Heart right ventricle (tissue), 16 donors: ENCODE data around the gene MICA. TPM values are rescaled to one million over a fixed set of nuclear protein-coding genes. Genes with fewer than 3 reads are reported as not detected.
"Not testable (repeated sequence)": the region's sequence is repeated elsewhere in the genome, so short reads cannot be mapped to it uniquely, and the experiment has no call there.

ENCODE experiments used
- ATAC-seq, 8 donors: fragments of 200-7000 bp; cut with Tn5 transposase; one replicate each; pipeline ENCODE4 v1.9.1; 2020; ENCODE audit warnings: mild to moderate bottlenecking in 8 of 8, moderate library complexity in 8 of 8, moderate number of reproducible peaks in 1 of 8
- DNase-seq, 2 donors: peaks; one replicate each; pipeline ENCODE4 v3.0.0-alpha.2; 2020
- H3K27ac ChIP-seq, 10 donors: fragments of 200-600 bp; sonication (generic) in 2 of 10; one replicate each; pipeline versions ENCODE4 v1.5.0 to v1.8.0; 2020 to 2022; ENCODE audit warnings: mild to moderate bottlenecking in 3 of 10
- H3K27me3 ChIP-seq, 7 donors: fragments of 200-600 bp; one replicate each; pipeline ENCODE4 v1.8.0; 2021 to 2022; ENCODE audit warnings: mild to moderate bottlenecking in 2 of 7
- H3K36me3 ChIP-seq, 9 donors: fragments of 200-600 bp; sonication (generic) in 1 of 9; one replicate each; pipeline versions ENCODE4 v1.5.0 to v1.8.0; 2020 to 2022; ENCODE audit warnings: mild to moderate bottlenecking in 2 of 9
- H3K4me1 ChIP-seq, 9 donors: fragments of 200-600 bp; sonication (generic) in 1 of 9; one replicate each; pipeline versions ENCODE4 v1.5.0 to v1.8.0; 2020 to 2022; ENCODE audit warnings: mild to moderate bottlenecking in 4 of 9
- H3K4me3 ChIP-seq, 10 donors: fragments of 200-600 bp; sonication (generic) in 2 of 10; one replicate each; pipeline versions ENCODE4 v1.5.0 to v1.8.0; 2020 to 2022; ENCODE audit warnings: mild to moderate bottlenecking in 7 of 10, moderate library complexity in 2 of 10
- H3K9me3 ChIP-seq, 11 donors: fragments of 200-600 bp in 10 of 11; sonication (generic) in 2 of 11; one replicate each; pipeline versions ENCODE4 v1.5.0 to v1.8.0; 2013 to 2022; ENCODE audit warnings: mild to moderate bottlenecking in 2 of 11, control low read depth in 1 of 11, moderate library complexity in 1 of 11
- WGBS, 2 donors: extraction: QIAGEN DNeasy Blood & Tissue Kit; methylation state at CpG; one replicate each; pipeline ENCODE4 v1.1.7; 2013; ENCODE audit warnings: inconsistent platforms in 1 of 2; 5-methylcytosine and 5-hydroxymethylcytosine counted together
- intact Hi-C, 10 donors: fragments of 100-400 bp; cut with DNase I; formaldehyde crosslinking; loops; one replicate each; pipeline versions ENCODE4 v1.11.1 to v1.14.2; 2022
- polyA plus RNA-seq, 2 donors: library from polyadenylated mRNA; stranded (reverse); fragments of 200-250 nt; gene quantifications; one replicate each; pipeline ENCODE4 v1.2.3, GENCODE V29; 2013
- total RNA-seq, 10 donors: library from RNA; stranded (reverse); fragmentation: NEBNext Ultra II Directional in 3 of 10; extraction: Animal tissue kit (Norgen Biotek cat#: 25700) in 3 of 10; gene quantifications; one replicate each; pipeline versions ENCODE4 v1.2.1 to v1.2.4, GENCODE V29; 2021 to 2023
- TF ChIP-seq, protein P1 (sequence below), 9 donors: fragments of 200-600 bp; sonication (generic) in 2 of 9; IDR thresholded peaks; one replicate each; pipeline versions ENCODE4 v1.5.0 to v1.8.0; 2021 to 2022; ENCODE audit warnings: antibody characterized with exemption in 9 of 9, mild to moderate bottlenecking in 5 of 9, moderate library complexity in 1 of 9
- donor health status: Arrhythmogenic right ventricular cardiomyopathy.
- donor health status: ischemic (EF 13 %, LVEDD 7.1; RV severe dilation, severe dysfunction).
- donor health status: healthy with polysubstance abuse.
- donor health status: DM: no; HTN: yes; CAD: no.
- donor health status: DM: no; HTN: no; CAD: no.
- donor health status: ischemic (EF 25% LVEDD 6.9; RV normal size, moderate dysfunction).
- donor health status: ischemic (EF 25% LVEDD 5.7; RV mildly dilated, moderate dysfunction).
- donor health status: healthy.
- donor health status: DM: yes; HTN: yes; CAD: no.
- donor health status: Ischemic cardiomyopathy.
- donor health status: ischemic (EF 35%, LVEDD 5.7; RV mildly dilated, moderate dysfunction).
- donor health status: nonischemic (EF 11% LVEDD 7.7; RV severe dilation, severe dysfunction).
- donor health status: DM: yes; HTN: yes; CAD: no.
- donor health status: PGD.
- donor health status: ischemic (EF 29% LVEDD 5.4; RV normal size, mild dysfunction).
- donor health status: nonischemic (EF 23%, LVEDD 6.1; RV moderate dilation, normal function).

MICA gene
- total and polyA plus RNA-seq, 12 donors, result 3.2 to 36.0 (median 9.1) TPM

DNA sequence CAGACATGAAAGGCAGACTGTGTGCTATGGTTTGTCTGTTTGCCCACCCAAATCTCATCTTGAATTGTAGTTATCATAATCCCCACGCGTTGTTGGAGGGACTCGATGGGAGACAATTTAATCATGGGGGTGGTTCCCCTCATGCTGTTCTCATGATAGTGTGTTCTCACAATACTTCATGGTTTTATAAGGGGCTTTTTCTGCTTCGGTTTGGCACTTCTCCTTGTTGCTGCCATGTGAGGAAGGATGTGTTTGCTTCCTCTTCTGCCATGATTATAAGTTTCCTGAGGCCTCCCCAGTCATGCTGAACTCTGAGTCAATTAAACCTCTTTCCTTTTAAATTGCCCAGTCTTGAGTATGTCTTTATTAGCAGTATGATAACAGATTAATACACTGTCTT, 47.4 kb downstream of the MICA start:
- no peak overlapping the region for H3K27ac ChIP-seq
- H3K4me3 ChIP-seq, result no peak overlapping the region
- peaks cover 0 to 14% (median 0%) of the 10 kb centered on the region in 7 donors for H3K27me3 ChIP-seq
- H3K4me1 ChIP-seq, result no peaks in the 10 kb centered on the region
- H3K36me3 ChIP-seq, result no peaks in the 10 kb centered on the region
- 53 to 62% methylated on average over 4 of the region's 4 CpGs for WGBS, 2 donors
- TF ChIP-seq, protein P1, sequence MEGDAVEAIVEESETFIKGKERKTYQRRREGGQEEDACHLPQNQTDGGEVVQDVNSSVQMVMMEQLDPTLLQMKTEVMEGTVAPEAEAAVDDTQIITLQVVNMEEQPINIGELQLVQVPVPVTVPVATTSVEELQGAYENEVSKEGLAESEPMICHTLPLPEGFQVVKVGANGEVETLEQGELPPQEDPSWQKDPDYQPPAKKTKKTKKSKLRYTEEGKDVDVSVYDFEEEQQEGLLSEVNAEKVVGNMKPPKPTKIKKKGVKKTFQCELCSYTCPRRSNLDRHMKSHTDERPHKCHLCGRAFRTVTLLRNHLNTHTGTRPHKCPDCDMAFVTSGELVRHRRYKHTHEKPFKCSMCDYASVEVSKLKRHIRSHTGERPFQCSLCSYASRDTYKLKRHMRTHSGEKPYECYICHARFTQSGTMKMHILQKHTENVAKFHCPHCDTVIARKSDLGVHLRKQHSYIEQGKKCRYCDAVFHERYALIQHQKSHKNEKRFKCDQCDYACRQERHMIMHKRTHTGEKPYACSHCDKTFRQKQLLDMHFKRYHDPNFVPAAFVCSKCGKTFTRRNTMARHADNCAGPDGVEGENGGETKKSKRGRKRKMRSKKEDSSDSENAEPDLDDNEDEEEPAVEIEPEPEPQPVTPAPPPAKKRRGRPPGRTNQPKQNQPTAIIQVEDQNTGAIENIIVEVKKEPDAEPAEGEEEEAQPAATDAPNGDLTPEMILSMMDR (IDR thresholded peaks at IDR 0.05), result no peak
- DNase-seq, result no peak
- intact Hi-C loops, result no loop called here
- H3K9me3 ChIP-seq, result peaks cover 0 to 22% (median 6%) of the 10 kb centered on the region in 11 donors
- ATAC-seq, result no peak

DNA sequence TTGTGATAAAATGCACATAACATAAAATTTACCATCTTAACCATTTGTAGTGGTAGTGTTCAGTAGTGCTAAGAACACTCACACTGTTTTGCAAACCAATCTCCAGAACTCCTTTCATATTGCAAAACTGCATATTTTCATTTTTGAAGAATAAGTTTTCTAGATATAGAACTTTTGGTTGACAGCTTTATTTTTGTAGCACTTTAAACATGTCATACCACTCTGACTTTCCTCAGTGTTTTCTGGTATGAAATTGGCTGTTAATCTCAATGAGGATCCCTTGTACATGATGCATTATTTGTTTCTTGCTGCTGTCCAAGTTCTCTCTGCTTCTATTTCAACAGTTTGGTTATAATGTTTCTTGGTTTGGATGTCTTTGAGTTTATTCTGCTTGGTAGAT, 49.5 kb downstream of the MICA start:
- Histone ChIP-seq H3K27me3 (peaks cover 0 to 10% (median 0%) of the 10 kb centered on the region in 7 donors), H3K27ac (no peak overlapping the region), H3K36me3 (no peaks in the 10 kb centered on the region), H3K4me1 (no peaks in the 10 kb centered on the region), H3K9me3 (peaks cover 0 to 22% (median 6%) of the 10 kb centered on the region in 11 donors), H3K4me3 (no peak overlapping the region)
- TF ChIP-seq, protein P1 (IDR thresholded peaks at IDR 0.05), result no peak
- intact Hi-C loops, result no loop called here
- ATAC-seq (no peak), DNase-seq (no peak)

DNA sequence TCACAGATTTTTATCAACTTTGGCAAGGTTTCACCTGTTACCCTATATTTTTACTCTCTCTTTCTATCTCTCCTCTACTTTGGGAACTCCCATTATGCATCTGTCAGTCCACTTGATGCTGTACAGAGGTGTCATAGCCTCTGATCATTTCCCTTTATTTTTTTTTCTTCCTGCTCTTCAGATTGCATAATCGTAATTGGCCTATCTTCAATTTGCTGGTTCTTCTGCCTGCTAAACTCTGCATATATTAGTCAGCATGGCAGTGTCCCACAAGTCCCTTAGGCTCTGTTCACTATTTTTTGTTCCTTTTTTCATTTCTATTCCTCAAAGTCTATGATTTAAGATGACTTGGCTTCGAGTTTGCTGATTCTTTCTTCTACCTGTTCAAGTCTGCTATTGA, 49.9 kb downstream of the MICA start:
- H3K4me3 ChIP-seq, result no peak overlapping the region
- DNase-seq (no peak), ATAC-seq (no peak)
- H3K9me3 ChIP-seq, result peaks cover 0 to 22% (median 6%) of the 10 kb centered on the region in 11 donors
- 72 to 85% methylated on average over 2 of the region's 2 CpGs for WGBS, 2 donors
- H3K4me1 ChIP-seq, result no peaks in the 10 kb centered on the region
- TF ChIP-seq, protein P1 (IDR thresholded peaks at IDR 0.05), result no peak
- no peaks in the 10 kb centered on the region for H3K36me3 ChIP-seq
- H3K27me3 ChIP-seq, result peaks cover 0 to 10% (median 0%) of the 10 kb centered on the region in 7 donors
- H3K27ac ChIP-seq, result no peak overlapping the region
- intact Hi-C loops, result no loop called here

DNA sequence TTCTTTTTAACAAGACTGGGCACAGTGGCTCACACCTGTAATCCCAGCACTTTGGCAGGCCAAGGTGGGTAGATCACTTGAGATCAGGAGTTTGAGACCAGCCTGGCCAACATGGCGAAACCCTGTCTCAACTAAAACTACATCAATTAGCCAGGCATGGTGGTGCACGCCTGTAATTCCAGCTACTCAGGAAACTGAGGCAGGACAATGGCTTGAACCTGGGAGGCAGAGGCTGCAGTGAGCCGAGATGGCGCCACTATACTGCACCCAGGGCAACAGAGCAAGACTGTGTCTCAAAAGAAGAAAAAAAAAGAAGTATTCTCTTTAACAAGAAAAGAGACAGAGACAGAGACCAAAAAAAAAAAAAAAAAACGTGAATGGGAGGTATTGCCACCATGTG, 56.5 kb downstream of the MICA start:
- H3K27ac ChIP-seq, H3K36me3 ChIP-seq, ATAC-seq, H3K4me3 ChIP-seq, intact Hi-C loops, H3K27me3 ChIP-seq, DNase-seq, H3K9me3 ChIP-seq: not testable (repeated sequence)
- peaks cover 0 to 33% (median 11%) of the 10 kb centered on the region in 9 donors for H3K4me1 ChIP-seq
- 88 to 91% methylated on average over 5 of the region's 5 CpGs for WGBS, 2 donors

DNA sequence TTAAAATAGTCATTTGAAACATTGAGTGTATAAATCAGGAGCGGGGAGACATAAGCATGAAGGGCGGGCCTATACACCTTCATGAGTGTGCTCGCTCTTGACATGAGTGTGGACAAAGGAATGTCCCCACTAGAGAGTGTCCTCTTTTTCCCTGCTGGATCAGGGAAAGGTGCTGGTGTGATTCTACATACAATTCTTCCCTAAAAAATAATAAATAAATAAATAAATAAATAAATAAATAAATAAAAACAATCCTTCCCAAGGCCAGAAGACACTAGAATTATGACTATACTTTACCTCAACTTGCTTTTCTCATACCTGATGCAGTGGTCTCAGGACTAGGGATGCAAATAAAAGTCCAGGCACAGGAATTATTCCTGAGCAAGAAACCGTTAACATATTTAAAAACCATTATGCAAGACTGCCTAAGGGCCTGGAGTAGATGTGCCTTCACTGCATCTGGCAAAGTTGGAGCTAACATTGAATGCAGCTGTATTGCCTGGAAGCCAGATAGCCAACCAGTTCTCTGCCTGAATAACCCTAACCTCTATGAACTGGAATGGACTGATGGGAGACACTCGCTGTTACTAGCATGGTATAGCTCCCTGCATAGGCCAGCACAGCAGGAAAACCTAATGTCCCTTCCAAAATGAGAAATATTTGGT, 57.1 kb downstream of the MICA start:
- TF ChIP-seq, protein P1 (IDR thresholded peaks at IDR 0.05), result no peak
- Histone ChIP-seq H3K27me3 (no peaks in the 10 kb centered on the region), H3K27ac (no peak overlapping the region), H3K4me1 (peaks cover 0 to 39% (median 17%) of the 10 kb centered on the region in 9 donors), H3K4me3 (no peak overlapping the region), H3K36me3 (peaks cover 0 to 12% (median 0%) of the 10 kb centered on the region in 9 donors), H3K9me3 (no peaks in the 10 kb centered on the region)
- intact Hi-C loops, result no loop called here
- no peak for ATAC-seq
- WGBS, 2 donors, result 97 to 98% methylated on average over 5 of the region's 5 CpGs
- no peak for DNase-seq
